ENCODE data around the gene GNAZ.
A peak's percentile ranks its signal among the peaks of the same experiment; 100 is the strongest.
"Not testable (repeated sequence)": the region's sequence is repeated elsewhere in the genome, so short reads cannot be mapped to it uniquely, and the experiment has no call there.

GNAZ gene

GRCh38 chr22:23122216-23122957, 52.1 kb downstream of the GNAZ start:
- no peak for DNase-seq

DNA sequence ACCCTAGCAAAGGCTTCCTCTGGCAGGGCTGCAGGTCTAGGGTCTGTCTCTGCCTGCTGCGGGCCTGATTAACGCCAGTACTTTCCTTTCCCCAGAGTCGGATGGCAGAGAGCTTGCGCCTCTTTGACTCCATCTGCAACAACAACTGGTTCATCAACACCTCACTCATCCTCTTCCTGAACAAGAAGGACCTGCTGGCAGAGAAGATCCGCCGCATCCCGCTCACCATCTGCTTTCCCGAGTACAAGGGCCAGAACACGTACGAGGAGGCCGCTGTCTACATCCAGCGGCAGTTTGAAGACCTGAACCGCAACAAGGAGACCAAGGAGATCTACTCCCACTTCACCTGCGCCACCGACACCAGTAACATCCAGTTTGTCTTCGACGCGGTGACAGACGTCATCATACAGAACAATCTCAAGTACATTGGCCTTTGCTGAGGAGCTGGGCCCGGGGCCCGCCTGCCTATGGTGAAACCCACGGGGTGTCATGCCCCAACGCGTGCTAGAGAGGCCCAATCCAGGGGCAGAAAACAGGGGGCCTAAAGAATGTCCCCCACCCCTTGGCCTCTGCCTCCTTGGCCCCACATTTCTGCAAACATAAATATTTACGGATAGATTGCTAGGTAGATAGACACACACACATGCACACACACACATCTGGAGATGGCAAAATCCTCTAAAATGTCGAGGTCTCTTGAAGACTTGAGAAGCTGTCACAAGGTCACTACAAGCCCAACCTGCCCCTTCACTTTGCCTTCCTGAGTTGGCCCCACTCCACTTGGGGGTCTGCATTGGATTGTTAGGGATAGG, 52.9 kb downstream of the GNAZ start:
- no peak for DNase-seq

DNA sequence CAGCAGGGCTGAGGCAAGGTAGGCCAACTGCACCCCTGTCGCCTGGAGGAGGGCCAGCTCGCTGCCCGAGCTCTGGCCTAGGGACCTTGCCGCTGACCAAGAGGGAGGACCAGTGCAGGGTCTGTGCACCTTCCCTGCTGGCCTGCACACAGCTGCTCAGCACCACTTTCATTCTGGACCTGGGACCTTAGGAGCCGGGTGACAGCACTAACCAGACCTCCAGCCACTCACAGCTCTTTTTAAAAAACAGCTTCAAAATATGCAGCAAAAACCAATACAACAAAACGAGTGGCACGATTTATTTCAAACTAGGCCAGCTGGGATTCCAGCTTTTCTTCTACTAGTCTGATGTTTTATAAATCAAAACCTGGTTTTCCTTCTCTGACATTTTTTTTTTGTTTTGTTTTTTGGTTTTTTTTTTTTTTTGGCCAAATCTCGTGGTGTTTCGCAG, 53.5 kb downstream of the GNAZ start:
- no peak for DNase-seq

- DNase-seq = no peak
These were observed 54.5 kb downstream of the GNAZ start for GRCh38 chr22:23124611-23125511.

GRCh38 chr22:23125512-23126103, 55.3 kb downstream of the GNAZ start:
- no peak for DNase-seq

- DNase-seq = no peak
These were observed 56.1 kb downstream of the GNAZ start for GRCh38 chr22:23126165-23127054.

DNA sequence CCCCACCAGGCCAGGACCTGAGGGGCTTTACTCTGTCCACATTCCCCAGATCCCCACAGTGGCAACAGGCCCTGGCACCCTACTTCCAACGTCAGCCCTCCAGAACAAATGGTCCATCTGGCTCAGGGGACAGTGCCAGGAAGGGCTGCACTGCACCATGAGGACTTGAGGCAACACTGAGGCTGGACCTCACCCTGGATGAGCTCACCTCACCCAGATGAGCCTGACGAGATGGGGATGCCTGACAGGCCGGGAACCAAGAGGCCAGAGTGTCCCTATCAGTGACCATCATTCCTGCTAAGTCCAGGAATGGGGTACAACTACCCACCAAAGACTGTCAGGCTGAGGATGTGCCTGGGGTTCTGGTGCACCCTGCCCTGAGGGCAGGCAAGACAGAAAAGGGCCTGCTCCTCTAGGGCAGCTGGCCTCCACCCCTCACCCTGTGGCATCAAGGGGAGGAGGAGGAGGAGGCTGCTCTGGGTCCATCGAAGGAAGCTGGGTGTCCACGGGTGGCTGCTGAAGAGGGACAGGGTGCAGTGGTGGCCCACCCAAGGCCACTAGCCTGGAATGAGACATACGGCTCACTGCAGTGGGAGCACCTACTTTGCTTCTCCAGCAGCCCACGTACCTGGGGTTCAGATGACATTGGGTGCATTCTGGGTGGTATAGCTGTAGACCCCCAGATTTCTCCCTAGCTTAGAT, 56.9 kb downstream of the GNAZ start:
- DNase-seq = no peak

GRCh38 chr22:23127788-23128187, 57.5 kb downstream of the GNAZ start:
- no peak for DNase-seq

DNA sequence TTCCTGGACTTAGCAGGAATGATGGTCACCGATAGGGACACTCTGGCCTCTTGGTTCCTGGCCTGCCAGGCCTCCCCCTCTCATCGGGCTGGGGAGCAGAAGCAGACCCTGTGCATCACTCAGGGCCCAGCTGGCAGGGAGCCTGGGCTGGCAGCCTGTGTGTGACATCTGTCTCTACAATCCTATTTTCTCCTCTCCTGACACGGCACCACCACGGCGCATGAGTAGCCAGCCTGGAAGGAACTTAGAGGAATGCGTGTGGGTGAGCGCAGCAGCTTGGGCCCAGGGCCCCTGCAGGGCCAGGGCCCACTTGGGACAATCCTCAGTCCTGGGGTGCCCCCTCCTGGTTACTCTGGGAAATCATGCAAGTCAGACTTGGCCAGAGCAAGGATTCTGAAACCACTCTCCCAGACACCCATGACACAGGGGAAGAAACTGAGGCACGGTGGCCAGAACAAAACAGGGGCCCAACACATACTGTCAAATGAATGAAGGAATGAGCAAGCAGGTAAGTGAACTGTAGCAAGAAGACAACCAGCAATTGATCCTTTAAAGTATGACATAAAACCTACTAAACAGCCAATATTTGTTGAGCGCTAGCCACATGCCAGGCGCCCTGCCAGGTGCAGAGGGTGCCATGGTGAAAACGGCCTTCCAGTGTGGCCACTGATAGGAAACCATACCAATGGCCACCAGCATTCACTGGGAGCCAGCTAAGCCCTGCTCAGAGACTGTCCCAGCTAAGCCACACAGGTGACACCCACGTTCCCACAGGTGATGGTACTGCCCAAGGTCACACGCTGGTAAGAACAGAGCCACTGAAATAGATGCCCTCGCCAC, 58.2 kb downstream of the GNAZ start:
- peak; percentile 67 for DNase-seq

GRCh38 chr22:23129149-23129548, 58.8 kb downstream of the GNAZ start:
- DNase-seq = no peak

DNA sequence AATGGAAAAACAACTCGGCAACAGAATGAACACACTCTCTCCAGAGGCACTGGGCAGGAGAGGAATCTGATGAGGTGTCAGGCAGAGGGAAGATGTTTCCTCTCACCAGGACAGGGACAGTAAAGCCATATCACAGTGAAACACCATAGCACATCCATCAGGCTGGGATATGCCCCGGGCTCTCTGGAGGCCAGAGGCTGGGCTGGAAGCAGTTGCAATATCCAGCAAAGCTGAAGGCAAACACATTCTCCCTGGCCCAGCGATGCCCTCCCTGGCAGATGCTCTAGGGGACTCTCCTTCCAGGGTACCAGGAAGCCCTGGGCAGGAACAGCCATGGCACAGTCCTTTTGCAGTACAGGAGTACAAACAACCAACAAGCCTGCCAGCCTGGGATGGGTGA, 60.4 kb downstream of the GNAZ start:
- DNase-seq = no peak

DNA sequence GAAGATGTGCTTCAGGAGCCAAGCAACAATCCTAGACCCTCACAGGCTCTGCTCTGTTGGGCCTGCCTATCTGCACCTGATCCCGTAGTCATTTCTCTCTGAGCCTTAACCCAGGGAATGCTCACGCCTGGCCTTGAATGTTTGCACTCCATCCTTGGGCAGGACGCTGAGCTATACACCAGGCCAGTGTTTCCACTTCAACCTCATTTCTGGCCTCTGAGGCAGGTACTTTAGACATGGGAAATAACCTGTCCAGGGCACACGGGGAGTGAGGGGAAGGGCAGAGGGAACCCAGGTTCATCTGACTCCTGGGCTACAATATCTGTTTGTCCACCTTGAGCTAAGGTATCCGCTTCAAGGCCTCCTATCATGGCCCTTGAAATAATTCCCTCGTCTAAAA, 61.6 kb downstream of the GNAZ start:
- no peak for DNase-seq

GRCh38 chr22:23132376-23133091, 62.2 kb downstream of the GNAZ start:
- DNase-seq = no peak

DNA sequence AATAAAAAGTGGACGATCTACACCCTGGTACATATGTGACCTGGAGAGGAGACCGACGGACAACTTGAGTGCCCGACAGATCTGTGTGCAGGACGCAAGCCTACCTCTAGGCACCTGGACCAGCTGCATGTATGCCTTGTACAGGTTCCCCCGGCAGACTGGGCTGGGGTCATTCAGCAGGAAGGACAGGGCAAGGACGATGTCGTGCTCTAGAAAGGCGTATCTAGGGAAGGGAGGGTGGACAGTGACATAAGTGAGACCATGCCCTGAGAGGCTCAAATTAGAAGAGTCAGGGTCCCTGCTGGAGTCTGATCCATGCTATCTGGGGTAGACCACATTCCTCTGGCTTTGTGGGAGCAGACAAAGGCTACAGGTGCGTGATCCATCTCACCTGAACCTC, 63.6 kb downstream of the GNAZ start:
- no peak for DNase-seq

DNA sequence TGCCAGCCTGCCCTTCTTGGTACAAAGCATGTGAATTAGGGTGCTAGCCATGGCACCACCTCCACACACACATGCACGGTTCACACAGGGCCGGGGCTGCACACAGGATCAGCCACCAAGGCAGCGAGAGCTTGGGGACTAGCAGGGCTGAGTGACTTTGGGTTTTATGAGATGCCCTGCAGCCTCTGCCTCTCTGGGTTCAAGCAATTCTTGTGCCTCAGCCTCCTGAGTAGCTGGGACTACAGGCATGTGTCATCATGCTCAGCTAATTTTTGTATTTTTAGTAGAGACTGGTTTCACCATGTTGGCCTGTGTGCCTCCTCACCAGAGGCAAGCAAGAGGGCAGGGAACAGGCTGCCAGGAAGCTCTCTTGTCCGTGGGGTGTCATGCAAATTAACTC, 66.7 kb downstream of the GNAZ start:
- DNase-seq = not testable (repeated sequence)

DNA sequence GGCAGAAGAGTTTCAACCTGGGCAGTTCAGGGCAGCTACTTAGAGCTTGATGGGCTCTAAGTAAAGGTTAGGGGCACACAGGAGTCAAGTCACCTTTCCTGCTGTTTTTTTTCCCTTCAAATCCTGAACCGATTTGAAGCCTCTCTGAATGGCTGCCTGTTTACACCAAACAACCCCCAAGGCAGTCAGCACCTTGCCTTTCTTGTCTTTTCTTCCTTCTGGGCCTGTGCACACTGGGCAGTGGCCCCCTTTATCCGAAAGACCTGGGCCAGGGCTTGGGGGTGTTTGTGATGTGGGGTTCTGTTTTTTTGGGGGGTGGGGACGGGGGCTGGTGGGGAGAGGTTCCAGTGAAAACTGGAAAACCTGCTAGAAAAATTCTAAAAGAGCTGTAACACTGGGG, 67.1 kb downstream of the GNAZ start:
- DNase-seq = no peak

GRCh38 chr22:23137905-23138561, 67.7 kb downstream of the GNAZ start:
- DNase-seq = peak; percentile 9

GRCh38 chr22:23138584-23139435, 68.5 kb downstream of the GNAZ start:
- DNase-seq = no peak

Data from stimulated activated CD4-positive, alpha-beta T cell treated with anti-CD3 and anti-CD28 coated beads, Interleukin-1b, Interleukin-23, amount 100 ng/mL, for 48 hours (primary cell).